Trophoblast cell (in vitro differentiated cells and primary cell): ENCODE measurements around the gene AGXT2.

Source experiments
- DNase-seq, 2 donors: peaks; one replicate each; pipeline ENCODE4 v3.0.0-alpha.2; 2016
- H2AFZ ChIP-seq: 2 replicates; pipeline ENCODE4 v1.6.1; 2013; ENCODE audit warnings: low read length, moderate library complexity, mild to moderate bottlenecking; ENCODE audit not compliant: insufficient read depth, poor library complexity
- H2AK5ac ChIP-seq: 2 replicates; pipeline ENCODE4 v1.6.1; 2013; ENCODE audit warnings: mild to moderate bottlenecking, low read length
- H2BK120ac ChIP-seq: 2 replicates; pipeline ENCODE4 v1.6.1; 2013; ENCODE audit warnings: low read length, mild to moderate bottlenecking, moderate library complexity; ENCODE audit not compliant: insufficient read depth, poor library complexity
- H2BK12ac ChIP-seq: 2 replicates; pipeline ENCODE4 v1.6.1; 2013; ENCODE audit warnings: mild to moderate bottlenecking, low read length, moderate library complexity
- H2BK5ac ChIP-seq: 2 replicates; pipeline ENCODE4 v1.6.1; 2013; ENCODE audit warnings: low read length, low read depth, moderate library complexity, mild to moderate bottlenecking; ENCODE audit not compliant: poor library complexity
- H3K14ac ChIP-seq: 2 replicates; pipeline ENCODE4 v1.6.1; 2013; ENCODE audit warnings: mild to moderate bottlenecking, low read length
- H3K18ac ChIP-seq: 2 replicates; pipeline ENCODE4 v1.6.1; 2013; ENCODE audit warnings: mild to moderate bottlenecking, low read length
- H3K23ac ChIP-seq: 2 replicates; pipeline ENCODE4 v1.6.1; 2013; ENCODE audit warnings: low read length
- H3K27ac ChIP-seq: 2 replicates; pipeline ENCODE4 v1.5.1; 2013; ENCODE audit warnings: low read depth, mild to moderate bottlenecking, inconsistent platforms, low read length, moderate library complexity
- H3K27me3 ChIP-seq: 2 replicates; pipeline ENCODE4 v1.6.1; 2013; ENCODE audit warnings: inconsistent platforms, mild to moderate bottlenecking, low read length, moderate library complexity; ENCODE audit not compliant: insufficient read depth
- H3K36me3 ChIP-seq, 2 experiments: 1 replicate in 1 of 2; 2 replicates in 1 of 2; pipeline ENCODE4 v1.6.1; 2013; ENCODE audit warnings: low read length in 2 of 2, mild to moderate bottlenecking in 2 of 2, moderate library complexity in 1 of 2; ENCODE audit not compliant: insufficient read depth in 2 of 2, control insufficient read depth in 1 of 2
- H3K4ac ChIP-seq: 2 replicates; pipeline ENCODE4 v1.6.1; 2013; ENCODE audit warnings: low read depth, mild to moderate bottlenecking, low read length, moderate library complexity
- H3K4me1 ChIP-seq, 2 experiments: 1 replicate in 1 of 2; 2 replicates in 1 of 2; pipeline ENCODE4 v1.6.1; 2013; ENCODE audit warnings: low read length in 2 of 2, mild to moderate bottlenecking in 2 of 2, moderate library complexity in 1 of 2; ENCODE audit not compliant: insufficient read depth in 2 of 2, control insufficient read depth in 1 of 2
- H3K4me2 ChIP-seq: 2 replicates; pipeline ENCODE4 v1.6.1; 2013; ENCODE audit warnings: inconsistent platforms, mild to moderate bottlenecking, low read length, moderate library complexity
- H3K4me3 ChIP-seq: 2 replicates; pipeline ENCODE4 v1.5.1; 2013; ENCODE audit warnings: mild to moderate bottlenecking, low read depth, low read length, inconsistent platforms
- H3K79me1 ChIP-seq: one replicate; pipeline ENCODE4 v1.6.1; 2013; ENCODE audit warnings: low read length
- H3K79me2 ChIP-seq: 2 replicates; pipeline ENCODE4 v1.6.1; 2013; ENCODE audit warnings: low read length, mild to moderate bottlenecking; ENCODE audit not compliant: control insufficient read depth, insufficient read depth, poor library complexity
- H3K9ac ChIP-seq: 2 replicates; pipeline ENCODE4 v1.6.1; 2013; ENCODE audit warnings: mild to moderate bottlenecking, low read length
- H3K9me3 ChIP-seq: 2 replicates; pipeline ENCODE4 v1.6.1; 2013; ENCODE audit warnings: low read depth, mild to moderate bottlenecking, control low read depth, inconsistent platforms, low read length; ENCODE audit not compliant: insufficient read depth
- H4K12ac ChIP-seq: 2 replicates; pipeline ENCODE4 v1.6.1; 2013; ENCODE audit warnings: low read depth, mild to moderate bottlenecking, low read length, moderate library complexity
- H4K8ac ChIP-seq: 2 replicates; pipeline ENCODE4 v1.6.1; 2013; ENCODE audit warnings: low read depth, mild to moderate bottlenecking, low read length, moderate library complexity
- H4K91ac ChIP-seq: one replicate; pipeline ENCODE4 v1.6.1; 2013; ENCODE audit warnings: low read depth, mild to moderate bottlenecking, low read length, moderate library complexity
- WGBS: extraction: QIAGEN DNeasy Blood & Tissue Kit; methylation state at CpG from one replicate; pipeline ENCODE4 v1.1.7; 2013; ENCODE audit warnings: missing lambda C conversion rate; ENCODE audit not compliant: insufficient read length, insufficient coverage; ENCODE audit errors: extremely low coverage; 5-methylcytosine and 5-hydroxymethylcytosine counted together

AGXT2 gene

DNA sequence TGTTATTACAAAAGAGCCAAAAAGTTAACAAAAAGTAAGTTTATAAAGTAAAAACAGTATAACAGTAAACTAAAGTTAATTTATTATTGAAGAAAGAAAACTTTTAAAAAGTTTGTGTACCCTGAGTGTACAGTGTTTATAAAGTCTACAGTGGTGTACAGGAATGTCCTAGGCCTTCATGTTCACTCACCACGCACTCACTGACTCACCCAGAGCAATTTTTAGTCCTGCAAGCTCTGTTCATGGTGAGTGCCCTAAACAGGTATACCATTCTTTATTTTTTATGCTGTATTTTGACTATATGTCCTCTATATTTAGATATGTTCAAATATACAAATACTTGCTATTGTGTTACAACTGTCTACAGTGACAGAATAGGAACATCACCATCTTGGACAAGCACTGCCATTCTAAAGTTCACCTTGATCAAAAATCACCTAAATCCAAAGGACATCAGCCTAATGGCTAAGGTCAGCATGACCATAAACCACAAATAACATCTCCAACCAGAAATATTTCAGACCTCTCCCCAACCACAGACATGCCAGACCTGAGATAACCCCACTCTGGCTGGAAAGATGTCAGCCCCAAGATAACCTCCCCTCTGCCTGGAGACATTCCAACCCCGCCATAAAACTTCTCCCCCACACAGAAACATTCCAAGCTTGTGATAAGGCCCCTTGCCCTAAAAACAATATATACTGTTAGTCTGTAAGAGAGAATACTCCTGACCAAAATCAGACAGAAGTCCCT, 56.1 kb downstream of the AGXT2 start:
- H2BK120ac ChIP-seq, result no peak overlapping the region
- no peak for DNase-seq
- H4K12ac ChIP-seq, result no peak overlapping the region
- H3K79me1 ChIP-seq, result no peaks in the 10 kb centered on the region
- H3K27me3 ChIP-seq, result no peaks in the 10 kb centered on the region
- no peak overlapping the region for H3K9ac ChIP-seq
- H3K79me2 ChIP-seq, result no peaks in the 10 kb centered on the region
- H2AFZ ChIP-seq, result no peak overlapping the region
- no peak overlapping the region for H3K4me3 ChIP-seq
- no peak overlapping the region for H3K4me2 ChIP-seq
- H3K27ac ChIP-seq, result no peak overlapping the region
- peaks cover 0 to 1% of the 10 kb centered on the region in 2 experiments for H3K4me1 ChIP-seq
- peaks cover 3% of the 10 kb centered on the region for H3K9me3 ChIP-seq
- H3K4ac ChIP-seq, result no peak overlapping the region
- H3K36me3 ChIP-seq, result no peaks in the 10 kb centered on the region
- no peak overlapping the region for H4K8ac ChIP-seq
- H2BK12ac ChIP-seq, result no peak overlapping the region
- no peak overlapping the region for H3K14ac ChIP-seq
- no peak overlapping the region for H2BK5ac ChIP-seq
- no peak overlapping the region for H2AK5ac ChIP-seq
- H3K18ac ChIP-seq, result no peak overlapping the region
- no peak overlapping the region for H4K91ac ChIP-seq
- WGBS, result no CpG with 5 or more reads among the region's 2 CpGs
- H3K23ac ChIP-seq, result no peak overlapping the region

DNA sequence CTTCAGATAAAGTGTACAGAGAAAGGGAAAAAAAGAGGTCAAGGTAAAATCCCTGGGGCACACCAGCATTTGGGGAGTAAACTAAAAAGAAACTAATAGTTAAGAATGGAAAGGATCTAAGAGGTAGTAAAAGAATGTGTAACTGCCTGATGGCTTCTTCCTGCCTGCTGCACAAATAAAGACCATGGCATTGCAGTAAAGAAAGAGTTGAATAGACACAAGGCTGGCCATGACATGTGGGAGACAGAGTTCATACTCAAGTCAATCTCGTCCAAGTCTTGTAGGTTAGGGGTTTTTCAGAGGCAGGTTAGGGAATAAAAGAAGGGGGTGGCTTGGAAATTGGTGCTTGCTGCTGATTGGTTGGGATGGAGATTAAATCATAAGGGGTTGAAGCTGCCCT, 60.8 kb downstream of the AGXT2 start:
- no peak overlapping the region for H4K12ac ChIP-seq
- no peak overlapping the region for H2BK120ac ChIP-seq
- no peaks in the 10 kb centered on the region for H3K36me3 ChIP-seq
- H2BK5ac ChIP-seq, result no peak overlapping the region
- no peak for DNase-seq
- H3K18ac ChIP-seq, result no peak overlapping the region
- no peaks in the 10 kb centered on the region for H3K79me1 ChIP-seq
- peaks cover 0 to 1% of the 10 kb centered on the region in 2 experiments for H3K4me1 ChIP-seq
- H3K9me3 ChIP-seq, result peaks cover 5% of the 10 kb centered on the region
- no peak overlapping the region for H2AFZ ChIP-seq
- no CpG with 5 or more reads among the region's 1 CpG for WGBS
- no peak overlapping the region for H4K8ac ChIP-seq
- H3K4ac ChIP-seq, result no peak overlapping the region
- no peak overlapping the region for H4K91ac ChIP-seq
- H2AK5ac ChIP-seq, result no peak overlapping the region
- H3K4me2 ChIP-seq, result no peak overlapping the region
- no peak overlapping the region for H3K27ac ChIP-seq
- H3K9ac ChIP-seq, result no peak overlapping the region
- H3K23ac ChIP-seq, result no peak overlapping the region
- no peaks in the 10 kb centered on the region for H3K79me2 ChIP-seq
- H3K27me3 ChIP-seq, result no peaks in the 10 kb centered on the region
- no peak overlapping the region for H3K14ac ChIP-seq
- H3K4me3 ChIP-seq, result no peak overlapping the region
- H2BK12ac ChIP-seq, result no peak overlapping the region

DNA sequence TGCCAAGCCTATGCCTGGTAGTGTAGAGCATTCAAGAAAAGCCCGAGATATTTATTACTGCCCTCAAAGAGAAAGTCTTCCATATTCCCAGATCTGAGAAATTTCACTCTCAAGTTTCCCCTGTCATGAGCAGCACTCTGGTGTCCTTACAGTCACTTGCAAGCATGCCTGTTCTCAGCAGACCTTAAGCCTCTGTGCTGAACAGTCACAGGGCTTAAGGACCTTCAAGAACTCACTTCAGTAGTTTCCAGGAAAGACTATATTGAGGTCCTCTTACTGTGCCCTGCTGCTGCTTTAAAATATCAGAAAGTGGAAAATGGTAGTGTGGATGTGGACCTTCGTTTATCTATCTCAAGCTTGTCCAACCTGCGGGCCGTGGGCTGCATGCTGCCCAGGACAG, 64.9 kb downstream of the AGXT2 start:
- no peaks in the 10 kb centered on the region for H3K79me2 ChIP-seq
- no peaks in the 10 kb centered on the region for H3K27me3 ChIP-seq
- no peak overlapping the region for H3K14ac ChIP-seq
- H3K27ac ChIP-seq, result no peak overlapping the region
- H3K23ac ChIP-seq, result no peak overlapping the region
- no peaks in the 10 kb centered on the region for H3K4me1 ChIP-seq
- H3K4ac ChIP-seq, result no peak overlapping the region
- DNase-seq, result no peak
- no peak overlapping the region for H3K4me2 ChIP-seq
- H3K9ac ChIP-seq, result no peak overlapping the region
- no peak overlapping the region for H4K91ac ChIP-seq
- H3K4me3 ChIP-seq, result no peak overlapping the region
- no peaks in the 10 kb centered on the region for H3K79me1 ChIP-seq
- H3K9me3 ChIP-seq, result peaks cover 5% of the 10 kb centered on the region
- H2BK12ac ChIP-seq, result no peak overlapping the region
- no peak overlapping the region for H2BK5ac ChIP-seq
- no peak overlapping the region for H4K8ac ChIP-seq
- H4K12ac ChIP-seq, result no peak overlapping the region
- H3K36me3 ChIP-seq, result no peaks in the 10 kb centered on the region
- H2AFZ ChIP-seq, result no peak overlapping the region
- H3K18ac ChIP-seq, result no peak overlapping the region
- no peak overlapping the region for H2AK5ac ChIP-seq
- WGBS, result no CpG with 5 or more reads among the region's 4 CpGs
- H2BK120ac ChIP-seq, result no peak overlapping the region

DNA sequence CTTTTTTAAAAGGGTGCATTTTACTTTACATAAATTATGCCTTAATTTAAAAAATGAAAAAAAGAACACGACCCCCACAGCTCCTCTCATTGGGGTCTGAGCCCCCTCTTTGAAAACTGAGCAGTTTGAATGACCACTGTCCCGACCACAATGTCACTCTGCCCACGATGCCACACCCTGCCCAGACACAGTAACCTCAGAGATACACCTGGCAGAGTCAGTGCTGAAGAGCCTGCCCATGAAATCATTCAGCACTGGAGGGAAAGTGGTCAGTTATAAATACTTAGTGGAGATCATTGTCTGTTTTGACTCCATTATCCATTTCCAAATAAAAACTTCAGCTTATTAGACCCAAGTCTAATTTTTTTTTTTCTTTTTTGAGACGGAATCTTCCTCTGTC, 69.1 kb downstream of the AGXT2 start:
- H4K8ac ChIP-seq, result no peak overlapping the region
- no peak overlapping the region for H2BK5ac ChIP-seq
- H3K4me2 ChIP-seq, result no peak overlapping the region
- H3K79me2 ChIP-seq, result no peaks in the 10 kb centered on the region
- no peak overlapping the region for H2BK120ac ChIP-seq
- no peak overlapping the region for H3K4ac ChIP-seq
- H3K4me1 ChIP-seq, result peaks cover 7 to 9% of the 10 kb centered on the region in 2 experiments
- no peak overlapping the region for H3K18ac ChIP-seq
- H3K36me3 ChIP-seq, result no peaks in the 10 kb centered on the region
- H4K12ac ChIP-seq, result no peak overlapping the region
- H3K9me3 ChIP-seq, result peaks cover 2% of the 10 kb centered on the region
- H2AK5ac ChIP-seq, result no peak overlapping the region
- H3K23ac ChIP-seq, result no peak overlapping the region
- no peak for DNase-seq
- H3K14ac ChIP-seq, result no peak overlapping the region
- no peaks in the 10 kb centered on the region for H3K79me1 ChIP-seq
- H3K9ac ChIP-seq, result no peak overlapping the region
- H3K27ac ChIP-seq, result no peak overlapping the region
- no peaks in the 10 kb centered on the region for H3K27me3 ChIP-seq
- no peak overlapping the region for H3K4me3 ChIP-seq
- no peak overlapping the region for H4K91ac ChIP-seq
- no peak overlapping the region for H2AFZ ChIP-seq
- H2BK12ac ChIP-seq, result no peak overlapping the region
- WGBS, result no CpG with 5 or more reads among the region's 4 CpGs
